A673 (cell line): Measurements from ENCODE around the gene RSPRY1. TPM values are rescaled to one million over a fixed set of nuclear protein-coding genes. Genes with fewer than 3 reads are reported as not detected.

Experiments
- BruUV-seq: library from RNA; stranded (reverse); fragments of 400-500 nt; replicated peaks from 2 replicates; lab custom pipeline; 2021; lab: Mats Ljungman, UMichigan
- CTCF ChIA-PET: fragments of 300-600 bp; sonication (Branson Sonifier 250); formaldehyde crosslinking; loops from one replicate; lab custom pipeline; 2022; ENCODE audit warnings: antibody characterized with exemption; lab: Charles Lee
- POLR2A ChIA-PET: fragments of 300-600 bp; sonication (Branson Sonifier 250); formaldehyde crosslinking; loops from one replicate; lab custom pipeline; 2022; ENCODE audit warnings: antibody characterized with exemption; ENCODE audit not compliant: low non-redundant PET; lab: Charles Lee
- DNase-seq: peaks from one replicate; pipeline ENCODE4 v3.0.0-alpha.2; 2015; ENCODE audit warnings: low spot score
- H3K27ac ChIP-seq: fragments of 200-600 bp; sonication (generic); 2 replicates; pipeline ENCODE4 v1.5.1; 2016; ENCODE audit warnings: mixed run types, low read depth, mild to moderate bottlenecking, mixed read lengths, antibody characterized with exemption, low read length; ENCODE audit not compliant: poor library complexity, severe bottlenecking
- H3K27me3 ChIP-seq: fragments of 200-600 bp; sonication (generic); replicated peaks from 2 replicates; pipeline ENCODE4 v1.6.1; 2017; ENCODE audit warnings: mixed run types, low read depth, mild to moderate bottlenecking, mixed read lengths, antibody characterized with exemption, low read length; ENCODE audit not compliant: insufficient read depth, poor library complexity
- H3K36me3 ChIP-seq: fragments of 200-600 bp; sonication (generic); 2 replicates; pipeline ENCODE4 v1.6.1; 2016; ENCODE audit warnings: mixed run types, mild to moderate bottlenecking, mixed read lengths, antibody characterized with exemption, low read length; ENCODE audit not compliant: insufficient read depth, poor library complexity, severe bottlenecking
- H3K4me1 ChIP-seq: fragments of 200-600 bp; sonication (generic); 2 replicates; pipeline ENCODE4 v1.6.1; 2017; ENCODE audit warnings: mixed run types, mild to moderate bottlenecking, mixed read lengths, antibody characterized with exemption, low read length; ENCODE audit not compliant: insufficient read depth, poor library complexity, severe bottlenecking
- H3K4me3 ChIP-seq: fragments of 200-600 bp; sonication (generic); 2 replicates; pipeline ENCODE4 v1.5.1; 2016; ENCODE audit warnings: low read depth, mixed run types, mild to moderate bottlenecking, mixed read lengths, low read length; ENCODE audit not compliant: poor library complexity, severe bottlenecking
- H3K9me3 ChIP-seq: fragments of 200-600 bp; sonication (generic); 2 replicates; pipeline ENCODE4 v1.6.1; 2016; ENCODE audit warnings: mixed run types, low read depth, mild to moderate bottlenecking, mixed read lengths, antibody characterized with exemption, low read length; ENCODE audit not compliant: poor library complexity, severe bottlenecking
- CTCF ChIP-seq: fragments of 300-800, 200-600 bp; sonication (generic); conservative IDR thresholded peaks from 2 replicates; pipeline ENCODE4 v1.5.1; 2017; ENCODE audit warnings: low read depth, mild to moderate bottlenecking, antibody characterized with exemption, low read length, moderate library complexity, mixed read lengths
- EZH2 ChIP-seq: fragments of 200-600 bp; sonication (generic); IDR thresholded peaks from 2 replicates; pipeline ENCODE4 v1.6.1; 2017; ENCODE audit warnings: borderline replicate concordance, low read depth, mild to moderate bottlenecking, mixed read lengths, antibody characterized with exemption, low read length; ENCODE audit not compliant: poor library complexity, severe bottlenecking
- intact Hi-C: fragments of 100-400 bp; cut with micrococcal nuclease; formaldehyde crosslinking; loops from one replicate; pipeline ENCODE4 v1.10.0; 2022; ENCODE audit not compliant: unreplicated experiment
- total RNA-seq: library from RNA; stranded (reverse); gene quantifications from 2 replicates; pipeline ENCODE4 v1.2.3, GENCODE V29; 2021

RSPRY1 gene
- total RNA-seq, 1 experiment from 2014 or later = 45.6 TPM

GRCh38 chr16:57283959-57284208, 97.8 kb downstream of the RSPRY1 start:
- CTCF ChIA-PET = no interaction called here
- BruUV-seq = no TSS peak
- DNase-seq = no peak
- H3K4me1 ChIP-seq = no peaks in the 10 kb centered on the region
- no peak overlapping the region for H3K4me3 ChIP-seq
- no peaks in the 10 kb centered on the region for H3K9me3 ChIP-seq
- intact Hi-C loops = no loop called here
- H3K36me3 ChIP-seq = no peaks in the 10 kb centered on the region
- POLR2A ChIA-PET = no interaction called here
- H3K27ac ChIP-seq = no peak overlapping the region
- TF ChIP-seq CTCF (no peak), EZH2 (no peak)
- H3K27me3 ChIP-seq = no peaks in the 10 kb centered on the region

- Histone ChIP-seq H3K4me3 (peak within 1 kb of the TSS; percentile 54), H3K4me1 (no peaks in the 10 kb centered on the region), H3K27ac (no peak within 1 kb of the TSS), H3K36me3 (no peaks in the 10 kb centered on the region), H3K27me3 (no peaks in the 10 kb centered on the region), H3K9me3 (no peaks in the 10 kb centered on the region)
- no TSS peak for BruUV-seq
- peak; percentile 54 for DNase-seq
- no peak for TF ChIP-seq EZH2
- POLR2A ChIA-PET = no interaction called here
- intact Hi-C loops = no loop called here
- CTCF ChIA-PET = no interaction called here
These were observed 98.3 kb downstream of the RSPRY1 start, which contains the start of gene PLLP for GRCh38 chr16:57284209-57284951. TSS of gene PLLP (minus strand) at chr16:57284672. CDS start at chr16:57284540, 132 bp downstream.

DNA sequence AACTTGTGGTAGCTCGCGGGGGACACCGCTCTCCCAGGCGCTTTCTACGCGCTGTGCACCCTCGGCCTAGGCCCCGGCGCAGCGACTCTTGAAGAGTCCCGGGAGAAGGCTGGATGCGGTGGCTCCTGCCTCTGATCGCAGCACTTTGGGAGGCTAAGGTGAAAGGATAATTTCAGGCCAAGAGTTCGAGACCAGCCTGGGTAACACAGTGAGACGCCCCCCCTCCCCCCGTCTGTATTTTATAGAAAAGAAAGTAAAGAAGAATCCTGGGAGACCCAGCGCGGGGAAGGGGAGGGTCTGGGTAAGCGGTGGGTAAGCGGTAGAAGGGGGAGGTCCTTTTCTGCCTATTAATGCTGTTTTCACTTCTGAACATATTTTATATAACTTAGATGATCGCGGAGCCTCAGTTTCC, 98.8 kb downstream of the RSPRY1 start:
- Histone ChIP-seq H3K9me3 (no peaks in the 10 kb centered on the region), H3K4me3 (peak overlapping the region; percentile 54), H3K27me3 (no peaks in the 10 kb centered on the region), H3K36me3 (no peaks in the 10 kb centered on the region), H3K27ac (no peak overlapping the region), H3K4me1 (no peaks in the 10 kb centered on the region)
- no peak for DNase-seq
- ChIA-PET CTCF (no interaction called here), POLR2A (no interaction called here)
- no TSS peak for BruUV-seq
- intact Hi-C loops = no loop called here
- TF ChIP-seq CTCF (no peak), EZH2 (no peak)

DNA sequence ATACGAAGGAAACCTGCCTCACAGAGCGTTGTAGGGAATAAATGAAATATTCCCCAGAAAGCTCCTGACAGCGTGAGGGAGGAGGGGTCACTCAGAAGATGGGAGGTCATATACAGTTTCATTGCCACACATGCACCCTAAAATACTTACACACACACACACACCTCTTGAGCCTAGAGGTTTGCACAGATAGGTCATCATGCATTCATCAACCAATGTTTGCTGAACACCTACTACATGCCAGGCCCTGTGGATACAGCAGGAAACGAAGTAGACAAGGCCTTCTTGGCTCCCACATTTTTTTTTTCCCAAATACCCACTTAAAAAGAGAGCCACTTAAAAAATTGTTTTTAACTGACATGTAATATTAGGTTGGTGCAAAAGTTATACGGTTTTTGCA, 99.2 kb downstream of the RSPRY1 start:
- Histone ChIP-seq H3K27ac (no peak overlapping the region), H3K27me3 (no peaks in the 10 kb centered on the region), H3K36me3 (no peaks in the 10 kb centered on the region), H3K9me3 (no peaks in the 10 kb centered on the region), H3K4me3 (no peak overlapping the region), H3K4me1 (no peaks in the 10 kb centered on the region)
- CTCF ChIA-PET = interaction anchor here (0.6 kb wide), 1 partner anchor 142 kb away, joined by 4 read pairs; no protein-coding TSS in a partner anchor
- intact Hi-C loops = no loop called here
- no peak for TF ChIP-seq EZH2
- TF ChIP-seq CTCF = no peak
- POLR2A ChIA-PET = no interaction called here
- BruUV-seq = no TSS peak
- no peak for DNase-seq
